ENCODE data around the gene ARHGEF11. TPM values are rescaled to one million over a fixed set of nuclear protein-coding genes. Genes with fewer than 3 reads are reported as not detected.
"Not testable (repeated sequence)": the region's sequence is repeated elsewhere in the genome, so short reads cannot be mapped to it uniquely, and the experiment has no call there.

Gene ARHGEF11
- total and polyA plus RNA-seq, 2 donors: 4.5 to 5.5 TPM

GRCh38 chr1:156929596-156930238 is 115.8 kb downstream of the ARHGEF11 start:
- no peaks in the 10 kb centered on the region for H3K9me3 ChIP-seq (ENCODE audit: control insufficient read depth in 2 of 2, insufficient read depth in 1 of 2, low read length in 1 of 2)
- no peak overlapping the region for H3K27ac ChIP-seq (ENCODE audit: low read depth in 1 of 2, low read length in 1 of 2)
- no peak for DNase-seq (ENCODE audit: low read depth in 6 of 9, low spot score in 9 of 9)
- H3K4me3 ChIP-seq (ENCODE audit: low read length in 2 of 2): no peak overlapping the region
- 76% methylated on average over 6 of the region's 6 CpGs for WGBS
- H3K4me1 ChIP-seq (ENCODE audit: control insufficient read depth in 2 of 2, insufficient read depth in 2 of 2, low read length in 2 of 2): peaks cover 0 to 4% of the 10 kb centered on the region in 2 donors
- no peaks in the 10 kb centered on the region for H3K36me3 ChIP-seq (ENCODE audit: control insufficient read depth in 2 of 2, insufficient read depth in 2 of 2, low read length in 1 of 2)
- H3K27me3 ChIP-seq (ENCODE audit: control insufficient read depth in 2 of 2, insufficient read depth in 1 of 2, low read length in 1 of 2): peaks cover 31 to 60% of the 10 kb centered on the region in 2 donors

GRCh38 chr1:156928043-156928602 is 117.4 kb downstream of the ARHGEF11 start:
- no peaks in the 10 kb centered on the region for H3K9me3 ChIP-seq (ENCODE audit: control insufficient read depth in 2 of 2, insufficient read depth in 1 of 2, low read length in 1 of 2)
- no peak for DNase-seq (ENCODE audit: low read depth in 6 of 9, low spot score in 9 of 9)
- H3K27ac ChIP-seq (ENCODE audit: low read depth in 1 of 2, low read length in 1 of 2): no peak overlapping the region
- H3K4me3 ChIP-seq (ENCODE audit: low read length in 2 of 2): no peak overlapping the region
- 10% methylated on average over 4 of the region's 4 CpGs for WGBS
- peaks cover 45 to 76% of the 10 kb centered on the region in 2 donors for H3K27me3 ChIP-seq (ENCODE audit: control insufficient read depth in 2 of 2, insufficient read depth in 1 of 2, low read length in 1 of 2)
- H3K4me1 ChIP-seq (ENCODE audit: control insufficient read depth in 2 of 2, insufficient read depth in 2 of 2, low read length in 2 of 2): peaks cover 0 to 7% of the 10 kb centered on the region in 2 donors
- H3K36me3 ChIP-seq (ENCODE audit: control insufficient read depth in 2 of 2, insufficient read depth in 2 of 2, low read length in 1 of 2): no peaks in the 10 kb centered on the region

GRCh38 chr1:156927215-156928042 is 118.1 kb downstream of the ARHGEF11 start:
- H3K4me1 ChIP-seq (ENCODE audit: control insufficient read depth in 2 of 2, insufficient read depth in 2 of 2, low read length in 2 of 2): peaks cover 0 to 7% of the 10 kb centered on the region in 2 donors
- peak overlapping the region in 1 of 2 donors; percentile 0 for H3K4me3 ChIP-seq (ENCODE audit: low read length in 2 of 2)
- DNase-seq (ENCODE audit: low read depth in 6 of 9, low spot score in 9 of 9): peak in 6 of 9 donors; percentile 15 to 65 (median 36)
- no peaks in the 10 kb centered on the region for H3K36me3 ChIP-seq (ENCODE audit: control insufficient read depth in 2 of 2, insufficient read depth in 2 of 2, low read length in 1 of 2)
- no peaks in the 10 kb centered on the region for H3K9me3 ChIP-seq (ENCODE audit: control insufficient read depth in 2 of 2, insufficient read depth in 1 of 2, low read length in 1 of 2)
- H3K27me3 ChIP-seq (ENCODE audit: control insufficient read depth in 2 of 2, insufficient read depth in 1 of 2, low read length in 1 of 2): peaks cover 48 to 83% of the 10 kb centered on the region in 2 donors
- no peak overlapping the region for H3K27ac ChIP-seq (ENCODE audit: low read depth in 1 of 2, low read length in 1 of 2)
- 6% methylated on average over 64 of the region's 64 CpGs for WGBS

GRCh38 chr1:156926695-156927094 is 118.8 kb downstream of the ARHGEF11 start:
- not testable (repeated sequence) for H3K36me3 ChIP-seq (ENCODE audit: control insufficient read depth in 2 of 2, insufficient read depth in 2 of 2, low read length in 1 of 2); H3K4me3 ChIP-seq (ENCODE audit: low read length in 2 of 2); H3K27ac ChIP-seq (ENCODE audit: low read depth in 1 of 2, low read length in 1 of 2); H3K9me3 ChIP-seq (ENCODE audit: control insufficient read depth in 2 of 2, insufficient read depth in 1 of 2, low read length in 1 of 2); DNase-seq (ENCODE audit: low read depth in 6 of 9, low spot score in 9 of 9); H3K4me1 ChIP-seq (ENCODE audit: control insufficient read depth in 2 of 2, insufficient read depth in 2 of 2, low read length in 2 of 2)
- peaks cover 55 to 90% of the 10 kb centered on the region in 2 donors for H3K27me3 ChIP-seq (ENCODE audit: control insufficient read depth in 2 of 2, insufficient read depth in 1 of 2, low read length in 1 of 2)
- WGBS: 90% methylated on average over 6 of the region's 6 CpGs

- DNase-seq (ENCODE audit: low read depth in 6 of 9, low spot score in 9 of 9): peak in 1 of 9 donors; percentile 19
- H3K36me3 ChIP-seq (ENCODE audit: control insufficient read depth in 2 of 2, insufficient read depth in 2 of 2, low read length in 1 of 2): no peaks in the 10 kb centered on the region
- 5% methylated on average over 3 of the region's 3 CpGs for WGBS
Observed at GRCh38 chr1:156926175-156926574, 119.4 kb downstream of the ARHGEF11 start.

GRCh38 chr1:156925154-156926010 is 120.2 kb downstream of the ARHGEF11 start:
- Histone ChIP-seq H3K4me3 (ENCODE audit: low read length in 2 of 2) (no peak overlapping the region), H3K4me1 (ENCODE audit: control insufficient read depth in 2 of 2, insufficient read depth in 2 of 2, low read length in 2 of 2) (peaks cover 0 to 11% of the 10 kb centered on the region in 2 donors), H3K27ac (ENCODE audit: low read depth in 1 of 2, low read length in 1 of 2) (no peak overlapping the region), H3K36me3 (ENCODE audit: control insufficient read depth in 2 of 2, insufficient read depth in 2 of 2, low read length in 1 of 2) (no peaks in the 10 kb centered on the region), H3K9me3 (ENCODE audit: control insufficient read depth in 2 of 2, insufficient read depth in 1 of 2, low read length in 1 of 2) (no peaks in the 10 kb centered on the region), H3K27me3 (ENCODE audit: control insufficient read depth in 2 of 2, insufficient read depth in 1 of 2, low read length in 1 of 2) (peaks cover 65 to 97% of the 10 kb centered on the region in 2 donors)
- DNase-seq (ENCODE audit: low read depth in 6 of 9, low spot score in 9 of 9): no peak
- WGBS: 90% methylated on average over 5 of the region's 5 CpGs

More at GRCh38 chr1:156926175-156926574, 119.4 kb downstream of the ARHGEF11 start:
- peaks cover 57 to 95% of the 10 kb centered on the region in 2 donors for H3K27me3 ChIP-seq (ENCODE audit: control insufficient read depth in 2 of 2, insufficient read depth in 1 of 2, low read length in 1 of 2)
- no peak overlapping the region for H3K4me3 ChIP-seq (ENCODE audit: low read length in 2 of 2)
- peaks cover 0 to 7% of the 10 kb centered on the region in 2 donors for H3K4me1 ChIP-seq (ENCODE audit: control insufficient read depth in 2 of 2, insufficient read depth in 2 of 2, low read length in 2 of 2)
- no peak overlapping the region for H3K27ac ChIP-seq (ENCODE audit: low read depth in 1 of 2, low read length in 1 of 2)
- H3K9me3 ChIP-seq (ENCODE audit: control insufficient read depth in 2 of 2, insufficient read depth in 1 of 2, low read length in 1 of 2): no peaks in the 10 kb centered on the region

- no peaks in the 10 kb centered on the region for H3K9me3 ChIP-seq (ENCODE audit: control insufficient read depth in 2 of 2, insufficient read depth in 1 of 2, low read length in 1 of 2)
- peaks cover 0 to 11% of the 10 kb centered on the region in 2 donors for H3K4me1 ChIP-seq (ENCODE audit: control insufficient read depth in 2 of 2, insufficient read depth in 2 of 2, low read length in 2 of 2)
- 37% methylated on average over 22 of the region's 22 CpGs for WGBS
- H3K36me3 ChIP-seq (ENCODE audit: control insufficient read depth in 2 of 2, insufficient read depth in 2 of 2, low read length in 1 of 2): no peaks in the 10 kb centered on the region
- peaks cover 73 to 100% of the 10 kb centered on the region in 2 donors for H3K27me3 ChIP-seq (ENCODE audit: control insufficient read depth in 2 of 2, insufficient read depth in 1 of 2, low read length in 1 of 2)
- H3K4me3 ChIP-seq (ENCODE audit: low read length in 2 of 2): no peak overlapping the region
- no peak for DNase-seq (ENCODE audit: low read depth in 6 of 9, low spot score in 9 of 9)
- no peak overlapping the region for H3K27ac ChIP-seq (ENCODE audit: low read depth in 1 of 2, low read length in 1 of 2)
Observed at GRCh38 chr1:156924478-156925153, 120.9 kb downstream of the ARHGEF11 start.
